ENCODE measurements around the gene CREB3L1.

Gene CREB3L1

GRCh38 chr11:46367916-46368267 lies 90.4 kb downstream of the CREB3L1 start:
- DNase-seq: no peak

- no peak for DNase-seq
Measured at GRCh38 chr11:46369458-46370152, 92.1 kb downstream of the CREB3L1 start.

DNA sequence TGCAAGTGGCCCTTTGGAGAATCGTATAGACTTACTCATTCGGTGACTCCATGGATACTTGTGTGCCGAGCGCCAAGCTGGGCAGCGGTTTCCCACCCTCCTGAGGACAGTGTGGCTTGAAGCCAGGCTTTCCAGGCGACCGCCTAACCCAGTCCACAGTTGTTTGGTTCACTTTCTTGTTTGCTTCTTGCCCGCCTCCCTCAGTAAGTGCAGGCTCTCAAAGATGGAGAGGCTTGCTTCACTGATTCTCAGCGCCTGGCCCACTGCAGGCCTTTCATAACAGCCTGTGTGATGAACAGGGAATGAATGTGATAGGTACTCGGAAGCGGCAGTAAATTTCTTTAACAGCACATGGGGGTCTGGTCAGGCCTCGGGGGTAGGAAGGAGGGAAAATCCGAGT lies 92.8 kb downstream of the CREB3L1 start:
- DNase-seq: no peak

All from NCI-H524 treated with DMSO at 0.1 percent for 48 hours (cell line).